ENCODE measurements around the gene ITGAD.

GRCh38 chr16:31395647-31396046 lies 2.5 kb downstream of the ITGAD start:
- TF ChIP-seq RFX5 (IDR thresholded peaks at IDR 0.05) = no peak
- TF ChIP-seq POLR2A (IDR thresholded peaks at IDR 0.05; ENCODE audit: low read length) = no peak
- no peak for TF ChIP-seq CTCF (IDR thresholded peaks at IDR 0.05)
- TF ChIP-seq ZC3H11A (IDR thresholded peaks at IDR 0.05) = no peak
- TF ChIP-seq PHF8 (IDR thresholded peaks at IDR 0.05; ENCODE audit: borderline replicate concordance, low read depth) = no peak
- no peak for TF ChIP-seq TP53 (CRISPR knock-in tag; IDR thresholded peaks at IDR 0.05)
- TF ChIP-seq ELK1 (IDR thresholded peaks at IDR 0.05; ENCODE audit: low read depth, low read length) = no peak
- TF ChIP-seq EP300 (IDR thresholded peaks at IDR 0.05) = no peak
- no peak for TF ChIP-seq REST (IDR thresholded peaks at IDR 0.05)
- TF ChIP-seq CEBPB (IDR thresholded peaks at IDR 0.05) = no peak
- no peak for TF ChIP-seq CHD2 (IDR thresholded peaks at IDR 0.05; ENCODE audit: low read length, partially characterized antibody)
- no peak for TF ChIP-seq MAZ (IDR thresholded peaks at IDR 0.05; ENCODE audit: borderline replicate concordance, low read depth, low read length)
